Caco-2 (cell line): ENCODE measurements around the gene KIF4B. TPM values are rescaled to one million over a fixed set of nuclear protein-coding genes. Genes with fewer than 3 reads are reported as not detected.

ENCODE experiments used
- BruUV-seq: library from RNA; stranded (reverse); fragments of 400-500 nt; replicated peaks from 2 replicates; lab custom pipeline; 2021; lab: Mats Ljungman, UMichigan
- CTCF ChIA-PET: fragments of 300-600 bp; sonication (Branson Sonifier 250); formaldehyde crosslinking; loops from one replicate; lab custom pipeline; 2022; ENCODE audit warnings: antibody characterized with exemption; lab: Charles Lee
- POLR2A ChIA-PET: fragments of 300-600 bp; sonication (Branson Sonifier 250); formaldehyde crosslinking; loops from one replicate; lab custom pipeline; 2022; ENCODE audit warnings: antibody characterized with exemption; lab: Charles Lee
- DNase-seq, 2 experiments: peaks; one replicate each; pipeline versions ENCODE4 v3.0.0 to v3.0.0-alpha.2; 2020 to 2022
- H3K27me3 ChIP-seq: replicated peaks from 2 replicates; pipeline ENCODE4 v1.6.0; 2011; ENCODE audit warnings: low read length; ENCODE audit not compliant: control insufficient read depth, insufficient read depth
- H3K36me3 ChIP-seq: 2 replicates; pipeline ENCODE4 v1.5.1; 2011; ENCODE audit warnings: low read length; ENCODE audit not compliant: control insufficient read depth, insufficient read depth
- H3K4me1 ChIP-seq: fragments of 250-450 bp; sonication (Bioruptor Pico); 2 replicates; pipeline ENCODE4 v1.5.1; 2020; ENCODE audit warnings: mild to moderate bottlenecking
- H3K4me3 ChIP-seq: 2 replicates; pipeline ENCODE4 v1.5.1; 2011; ENCODE audit warnings: low read depth, mild to moderate bottlenecking, control low read depth, low read length
- H3K9me3 ChIP-seq: fragments of 250-450 bp; sonication (Bioruptor Pico); 2 replicates; pipeline ENCODE4 v1.5.1; 2020; ENCODE audit warnings: mild to moderate bottlenecking, moderate library complexity
- H3K27ac Mint-ChIP-seq: one replicate; pipeline ENCODE4 v1.8.0; 2022; ENCODE audit warnings: mixed read lengths; ENCODE audit not compliant: unreplicated experiment
- H3K27me3 Mint-ChIP-seq: one replicate; pipeline ENCODE4 v1.8.0; 2022; ENCODE audit warnings: mixed read lengths; ENCODE audit not compliant: insufficient read depth, unreplicated experiment
- H3K36me3 Mint-ChIP-seq: one replicate; pipeline ENCODE4 v1.8.0; 2022; ENCODE audit warnings: mild to moderate bottlenecking, mixed read lengths; ENCODE audit not compliant: insufficient read depth, unreplicated experiment
- H3K4me1 Mint-ChIP-seq: one replicate; pipeline ENCODE4 v1.8.0; 2022; ENCODE audit warnings: low read depth, mixed read lengths; ENCODE audit not compliant: unreplicated experiment
- H3K4me3 Mint-ChIP-seq: one replicate; pipeline ENCODE4 v1.8.0; 2022; ENCODE audit warnings: mild to moderate bottlenecking, moderate library complexity, mixed read lengths; ENCODE audit not compliant: unreplicated experiment
- H3K9me3 Mint-ChIP-seq: one replicate; pipeline ENCODE4 v1.8.0; 2022; ENCODE audit warnings: mixed read lengths; ENCODE audit not compliant: unreplicated experiment
- intact Hi-C: fragments of 100-400 bp; cut with micrococcal nuclease; formaldehyde crosslinking; loops from one replicate; pipeline ENCODE4 v1.10.0; 2022; ENCODE audit not compliant: unreplicated experiment
- total RNA-seq: library from RNA; stranded (reverse); gene quantifications from 2 replicates; pipeline ENCODE4 v1.2.3, GENCODE V29; 2022
- TF ChIP-seq, protein P1 (sequence below), 2 experiments: fragments of 200-600 bp in 1 of 2; IDR thresholded peaks; 1 replicate in 1 of 2; 2 replicates in 1 of 2; pipeline versions ENCODE4 v1.5.1 to v1.8.0; 2011 to 2022; ENCODE audit warnings: antibody characterized with exemption in 1 of 2, control low read depth in 1 of 2, inconsistent platforms in 1 of 2, low read depth in 1 of 2, low read length in 1 of 2, mild to moderate bottlenecking in 1 of 2, moderate library complexity in 1 of 2; ENCODE audit not compliant: insufficient read depth in 1 of 2, severe bottlenecking in 1 of 2, unreplicated experiment in 1 of 2

Gene KIF4B
- total RNA-seq, 1 experiment from 2014 or later: 0.14 TPM

DNA sequence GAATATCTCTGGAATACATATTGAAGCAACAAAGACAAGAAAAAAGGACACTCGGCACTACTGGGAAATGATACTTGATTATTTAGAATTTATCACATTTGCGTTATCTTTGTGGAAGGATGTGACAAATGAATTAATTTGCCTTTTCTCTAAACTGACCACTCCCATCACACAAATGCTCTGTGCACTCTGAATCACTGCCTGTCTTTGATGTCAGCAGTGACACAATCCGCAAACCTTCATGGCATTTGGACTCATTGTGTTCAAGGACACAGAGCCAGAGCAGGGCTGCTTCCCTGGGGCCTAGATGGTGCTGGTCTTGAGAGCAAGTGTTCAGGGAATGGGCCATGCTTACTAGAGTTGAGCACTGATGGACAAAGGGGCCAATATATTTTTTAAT, 4.9 kb upstream of the KIF4B start:
- no TSS peak for BruUV-seq
- H3K36me3 ChIP-seq: no peaks in the 10 kb centered on the region
- H3K4me1 ChIP-seq: no peaks in the 10 kb centered on the region
- CTCF ChIA-PET: no interaction called here
- H3K27me3 ChIP-seq: no peaks in the 10 kb centered on the region; the same call in 1 of the 2 replicates
- H3K4me3 ChIP-seq: no peak overlapping the region
- Mint-ChIP-seq H3K4me3 (no peak overlapping the region), H3K4me1 (no peaks in the 10 kb centered on the region), H3K9me3 (no peaks in the 10 kb centered on the region), H3K36me3 (no peaks in the 10 kb centered on the region), H3K27me3 (peaks cover 15% of the 10 kb centered on the region), H3K27ac (no peak overlapping the region)
- H3K9me3 ChIP-seq: no peaks in the 10 kb centered on the region
- no peak for DNase-seq
- POLR2A ChIA-PET: no interaction called here
- TF ChIP-seq, protein P1, sequence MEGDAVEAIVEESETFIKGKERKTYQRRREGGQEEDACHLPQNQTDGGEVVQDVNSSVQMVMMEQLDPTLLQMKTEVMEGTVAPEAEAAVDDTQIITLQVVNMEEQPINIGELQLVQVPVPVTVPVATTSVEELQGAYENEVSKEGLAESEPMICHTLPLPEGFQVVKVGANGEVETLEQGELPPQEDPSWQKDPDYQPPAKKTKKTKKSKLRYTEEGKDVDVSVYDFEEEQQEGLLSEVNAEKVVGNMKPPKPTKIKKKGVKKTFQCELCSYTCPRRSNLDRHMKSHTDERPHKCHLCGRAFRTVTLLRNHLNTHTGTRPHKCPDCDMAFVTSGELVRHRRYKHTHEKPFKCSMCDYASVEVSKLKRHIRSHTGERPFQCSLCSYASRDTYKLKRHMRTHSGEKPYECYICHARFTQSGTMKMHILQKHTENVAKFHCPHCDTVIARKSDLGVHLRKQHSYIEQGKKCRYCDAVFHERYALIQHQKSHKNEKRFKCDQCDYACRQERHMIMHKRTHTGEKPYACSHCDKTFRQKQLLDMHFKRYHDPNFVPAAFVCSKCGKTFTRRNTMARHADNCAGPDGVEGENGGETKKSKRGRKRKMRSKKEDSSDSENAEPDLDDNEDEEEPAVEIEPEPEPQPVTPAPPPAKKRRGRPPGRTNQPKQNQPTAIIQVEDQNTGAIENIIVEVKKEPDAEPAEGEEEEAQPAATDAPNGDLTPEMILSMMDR (IDR thresholded peaks at IDR 0.05; ENCODE audit: insufficient read depth in 1 of 2, low read depth in 1 of 2, low read length in 1 of 2, severe bottlenecking in 1 of 2, unreplicated experiment in 1 of 2): no peak
- intact Hi-C loops: loop anchor here (5.0 kb wide), 1 partner anchor 366 kb away; no protein-coding TSS in a partner anchor

GRCh38 chr5:155010881-155011280, 2.7 kb upstream of the KIF4B start:
- TF ChIP-seq, protein P1 (IDR thresholded peaks at IDR 0.05; ENCODE audit: insufficient read depth in 1 of 2, low read depth in 1 of 2, low read length in 1 of 2, severe bottlenecking in 1 of 2, unreplicated experiment in 1 of 2): no peak
- POLR2A ChIA-PET: no interaction called here
- no peaks in the 10 kb centered on the region for H3K36me3 Mint-ChIP-seq
- intact Hi-C loops: no loop called here
- Histone ChIP-seq H3K9me3 (no peaks in the 10 kb centered on the region; the same call in 1 of the 2 replicates), H3K36me3 (no peaks in the 10 kb centered on the region), H3K27me3 (peaks cover 1% of the 10 kb centered on the region; the same call in 1 of the 2 replicates), H3K4me1 (no peaks in the 10 kb centered on the region), H3K4me3 (no peak overlapping the region)
- BruUV-seq: no TSS peak
- H3K4me3 Mint-ChIP-seq: no peak overlapping the region
- H3K4me1 Mint-ChIP-seq: no peaks in the 10 kb centered on the region
- CTCF ChIA-PET: no interaction called here
- H3K27me3 Mint-ChIP-seq: peaks cover 28% of the 10 kb centered on the region
- no peak overlapping the region for H3K27ac Mint-ChIP-seq
- H3K9me3 Mint-ChIP-seq: peaks cover 12% of the 10 kb centered on the region
- DNase-seq: no peak

DNA sequence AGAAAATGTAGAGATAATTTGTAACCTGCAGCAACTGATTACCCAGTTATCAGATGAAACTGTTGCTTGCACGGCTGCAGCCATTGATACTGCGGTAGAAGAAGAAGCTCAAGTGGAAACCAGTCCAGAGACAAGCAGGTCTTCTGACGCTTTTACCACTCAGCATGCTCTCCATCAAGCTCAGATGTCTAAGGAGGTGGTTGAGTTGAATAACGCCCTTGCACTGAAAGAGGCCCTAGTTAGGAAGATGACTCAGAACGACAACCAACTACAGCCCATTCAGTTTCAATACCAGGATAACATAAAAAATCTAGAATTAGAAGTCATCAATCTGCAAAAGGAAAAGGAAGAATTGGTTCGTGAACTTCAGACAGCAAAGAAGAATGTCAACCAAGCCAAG, 1.7 kb downstream of the KIF4B start:
- H3K4me1 Mint-ChIP-seq: no peaks in the 10 kb centered on the region

More for the DNA sequence above, 1.7 kb downstream of the KIF4B start:
- Histone ChIP-seq H3K4me3 (no peak overlapping the region), H3K9me3 (no peaks in the 10 kb centered on the region; the same call in 1 of the 2 replicates), H3K36me3 (no peaks in the 10 kb centered on the region), H3K27me3 (peaks cover 1% of the 10 kb centered on the region), H3K4me1 (no peaks in the 10 kb centered on the region)
- Mint-ChIP-seq H3K36me3 (no peaks in the 10 kb centered on the region), H3K9me3 (peaks cover 15% of the 10 kb centered on the region), H3K27me3 (peaks cover 22% of the 10 kb centered on the region), H3K4me3 (no peak overlapping the region), H3K27ac (no peak overlapping the region)
- CTCF ChIA-PET: interaction anchor here (1.6 kb wide), 1 partner anchor 19 kb away, joined by 3 read pairs; no protein-coding TSS in a partner anchor
- POLR2A ChIA-PET: no interaction called here
- TF ChIP-seq, protein P1 (IDR thresholded peaks at IDR 0.05; ENCODE audit: insufficient read depth in 1 of 2, low read depth in 1 of 2, low read length in 1 of 2, severe bottlenecking in 1 of 2, unreplicated experiment in 1 of 2): no peak
- BruUV-seq: no TSS peak
- DNase-seq: no peak
- intact Hi-C loops: no loop called here
